ENCODE results near the gene C21orf58.

C21orf58 gene

GRCh38 chr21:46255166-46255565 lies 68.5 kb downstream of the C21orf58 start:
- no peak for DNase-seq (ENCODE audit: low read depth in 2 of 2)

- no peak for DNase-seq (ENCODE audit: low read depth in 2 of 2)
Measured at GRCh38 chr21:46254208-46254975, 69.3 kb downstream of the C21orf58 start.

- DNase-seq (ENCODE audit: low read depth in 2 of 2): peak; percentile 3 to 20
Measured at GRCh38 chr21:46253610-46254124, 70.0 kb downstream of the C21orf58 start.

- DNase-seq (ENCODE audit: low read depth in 2 of 2): no peak
Measured at GRCh38 chr21:46252840-46253239, 70.8 kb downstream of the C21orf58 start.

Data from stimulated activated CD8-positive, alpha-beta memory T cell treated with anti-CD3 and anti-CD28 coated beads, Interleukin-7, amount 100 ng/mL, for 4 hours (primary cell).